WI38 (cell line): Measurements from ENCODE around the gene ZBTB47.

Experiments used
- H3K4me3 ChIP-seq: 2 replicates; pipeline ENCODE4 v1.5.1; 2011; ENCODE audit warnings: low read depth, mild to moderate bottlenecking, control low read depth, low read length
- TF ChIP-seq, protein P1 (sequence below): IDR thresholded peaks from 2 replicates; pipeline ENCODE4 v1.5.1; 2012; ENCODE audit warnings: low read depth, mild to moderate bottlenecking, control low read depth, low read length

ZBTB47 gene

DNA sequence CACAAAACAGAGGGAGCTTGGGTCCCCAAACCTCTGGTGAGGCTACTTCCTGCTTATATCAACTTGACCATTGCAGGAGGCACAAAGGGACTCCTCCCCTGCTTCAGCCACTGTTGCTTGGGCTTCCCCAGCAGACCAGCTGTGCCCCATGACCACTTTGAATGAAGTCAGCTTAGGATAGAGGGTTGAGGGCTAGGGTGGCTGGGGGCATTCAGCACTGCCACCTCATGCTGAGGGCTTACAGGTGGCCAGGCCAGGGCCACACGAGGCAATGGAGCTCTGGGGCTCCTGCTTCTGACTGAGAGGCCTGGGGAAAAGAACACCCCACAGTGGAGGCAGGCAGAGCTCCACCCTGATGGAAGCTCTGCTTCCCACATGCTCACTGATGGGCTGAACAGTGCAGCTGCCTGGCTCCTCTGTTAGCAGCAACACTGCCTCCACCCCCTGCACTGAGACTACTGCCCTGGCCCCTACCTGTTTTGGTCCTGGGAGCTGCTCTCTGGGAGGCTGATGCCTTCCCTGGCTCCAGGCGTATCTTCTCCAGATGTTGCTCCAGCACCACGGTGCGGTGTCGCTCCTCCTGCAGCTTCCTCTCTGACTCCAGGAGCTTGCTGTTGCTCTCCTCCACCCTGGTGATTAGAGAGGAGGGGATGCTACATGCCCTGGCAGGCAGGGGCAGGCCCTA, 59.3 kb downstream of the ZBTB47 start:
- TF ChIP-seq, protein P1, sequence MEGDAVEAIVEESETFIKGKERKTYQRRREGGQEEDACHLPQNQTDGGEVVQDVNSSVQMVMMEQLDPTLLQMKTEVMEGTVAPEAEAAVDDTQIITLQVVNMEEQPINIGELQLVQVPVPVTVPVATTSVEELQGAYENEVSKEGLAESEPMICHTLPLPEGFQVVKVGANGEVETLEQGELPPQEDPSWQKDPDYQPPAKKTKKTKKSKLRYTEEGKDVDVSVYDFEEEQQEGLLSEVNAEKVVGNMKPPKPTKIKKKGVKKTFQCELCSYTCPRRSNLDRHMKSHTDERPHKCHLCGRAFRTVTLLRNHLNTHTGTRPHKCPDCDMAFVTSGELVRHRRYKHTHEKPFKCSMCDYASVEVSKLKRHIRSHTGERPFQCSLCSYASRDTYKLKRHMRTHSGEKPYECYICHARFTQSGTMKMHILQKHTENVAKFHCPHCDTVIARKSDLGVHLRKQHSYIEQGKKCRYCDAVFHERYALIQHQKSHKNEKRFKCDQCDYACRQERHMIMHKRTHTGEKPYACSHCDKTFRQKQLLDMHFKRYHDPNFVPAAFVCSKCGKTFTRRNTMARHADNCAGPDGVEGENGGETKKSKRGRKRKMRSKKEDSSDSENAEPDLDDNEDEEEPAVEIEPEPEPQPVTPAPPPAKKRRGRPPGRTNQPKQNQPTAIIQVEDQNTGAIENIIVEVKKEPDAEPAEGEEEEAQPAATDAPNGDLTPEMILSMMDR: no peak

DNA sequence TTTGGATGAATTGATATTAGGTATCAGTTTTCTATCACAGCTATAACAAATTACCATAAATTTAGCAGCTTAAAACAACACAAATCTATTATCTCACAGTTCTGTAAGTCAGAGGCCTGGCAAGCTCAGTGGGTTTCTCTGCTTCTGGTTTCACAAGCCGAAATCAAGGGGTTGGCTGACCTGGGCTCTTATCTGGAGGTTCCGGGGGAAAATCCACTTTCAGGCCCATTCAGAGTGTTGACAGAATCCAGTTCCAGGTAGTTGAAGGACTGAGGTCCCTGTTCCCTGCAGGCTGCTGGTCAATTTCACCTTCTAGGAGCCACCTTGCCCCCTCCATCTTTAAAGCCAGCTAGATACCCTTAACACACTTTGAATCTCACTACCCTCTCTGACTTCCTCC, 60.2 kb downstream of the ZBTB47 start:
- TF ChIP-seq, protein P1: no peak
- H3K4me3 ChIP-seq: no peak overlapping the region

More for the DNA sequence above, 59.3 kb downstream of the ZBTB47 start:
- H3K4me3 ChIP-seq: no peak overlapping the region

DNA sequence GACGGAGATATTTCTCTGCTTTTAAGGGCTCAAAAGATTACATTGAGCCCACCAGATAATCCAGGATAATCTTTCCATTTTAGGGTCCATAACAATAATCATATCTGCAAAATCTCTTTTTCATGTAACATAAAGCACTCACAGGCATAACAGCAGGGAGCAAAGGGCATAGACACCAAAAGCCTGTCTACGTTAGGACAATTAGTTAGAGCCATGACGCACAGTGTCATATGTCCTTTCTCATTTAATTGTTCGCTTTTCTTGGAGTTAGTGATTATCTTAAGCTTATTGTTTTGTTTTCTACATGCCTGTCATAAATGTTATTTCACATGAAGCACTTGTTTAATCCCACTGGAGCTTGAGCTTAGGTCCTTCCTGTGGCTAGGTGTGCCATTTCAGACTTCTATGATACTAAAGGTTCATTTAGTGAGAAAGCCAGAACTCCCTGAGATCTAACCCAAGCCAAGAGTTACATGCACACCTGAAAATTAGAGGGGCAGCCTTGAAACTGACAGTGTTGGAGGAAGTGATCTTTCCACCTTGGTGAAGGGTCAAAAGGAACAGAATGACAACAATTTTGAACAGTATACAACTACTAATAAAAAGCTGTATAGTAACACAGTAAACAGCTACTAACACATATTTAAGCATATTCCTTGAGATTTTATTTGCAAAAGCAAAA, 60.8 kb downstream of the ZBTB47 start:
- TF ChIP-seq, protein P1: no peak
- no peak overlapping the region for H3K4me3 ChIP-seq
